ENCODE results near the gene SLC39A7.

GRCh38 chr6:33165581-33166258, 34.9 kb upstream of the SLC39A7 start:
- TF ChIP-seq ARID3A (IDR thresholded peaks at IDR 0.05; ENCODE audit: low read depth, low read length), result no peak
- TF ChIP-seq MXD4 (CRISPR knock-in tag; IDR thresholded peaks at IDR 0.05), result no peak
- no peak for TF ChIP-seq POGZ (CRISPR knock-in tag; IDR thresholded peaks at IDR 0.05)
- no peak for TF ChIP-seq ZNF674 (CRISPR knock-in tag; IDR thresholded peaks at IDR 0.05; ENCODE audit: low read depth)
- no peak for TF ChIP-seq ZNF354B (CRISPR knock-in tag; IDR thresholded peaks at IDR 0.05)
- no peak for TF ChIP-seq CTCF (CRISPR knock-in tag; IDR thresholded peaks at IDR 0.05)
- TF ChIP-seq PBX2 (CRISPR knock-in tag; IDR thresholded peaks at IDR 0.05), result no peak
- no peak for TF ChIP-seq ZBTB1 (CRISPR knock-in tag; IDR thresholded peaks at IDR 0.05; ENCODE audit: borderline replicate concordance)
- no peak for TF ChIP-seq ZNF136 (CRISPR knock-in tag; IDR thresholded peaks at IDR 0.05; ENCODE audit: low read depth)
- no peak for TF ChIP-seq FOXM1 (CRISPR knock-in tag; IDR thresholded peaks at IDR 0.05)
- TF ChIP-seq ESRRA (CRISPR knock-in tag; IDR thresholded peaks at IDR 0.05; ENCODE audit: low read depth), result no peak
- no peak for TF ChIP-seq RBM22 (optimal IDR thresholded peaks at IDR 0.05; ENCODE audit: low read length)
- TF ChIP-seq CAMTA2 (CRISPR knock-in tag; IDR thresholded peaks at IDR 0.05; ENCODE audit: borderline replicate concordance), result no peak
